AG04450 (cell line): ENCODE measurements around the gene SLC25A53. TPM values are rescaled to one million over a fixed set of nuclear protein-coding genes. Genes with fewer than 3 reads are reported as not detected.

ENCODE experiments used
- CTCF ChIA-PET: fragments of 300-600, 350-600 bp; formaldehyde crosslinking; extraction: SDS; loops from one replicate; lab custom pipeline; 2022; ENCODE audit warnings: antibody characterized with exemption, inconsistent platforms; lab: Charles Lee
- POLR2A ChIA-PET: fragments of 350-600 bp; formaldehyde crosslinking; extraction: SDS; loops from one replicate; lab custom pipeline; 2021; ENCODE audit warnings: antibody characterized with exemption, inconsistent platforms; lab: Yijun Ruan, JAX
- DNase-seq: peaks from one replicate; pipeline ENCODE4 v3.0.0-alpha.2; 2011; ENCODE audit warnings: low read depth, low spot score
- H3K27ac ChIP-seq: one replicate; pipeline ENCODE4 v1.5.1; 2012; ENCODE audit warnings: low read depth, low read length, control low read depth
- H3K27me3 ChIP-seq: one replicate; pipeline ENCODE4 v1.6.0; 2012; ENCODE audit warnings: low read length; ENCODE audit not compliant: control insufficient read depth, insufficient read depth
- H3K4me3 ChIP-seq: 2 replicates; pipeline ENCODE4 v1.5.1; 2011; ENCODE audit warnings: mild to moderate bottlenecking, low read depth, low read length, control low read depth
- H3K9me3 ChIP-seq: 2 replicates; pipeline ENCODE4 v1.5.1; 2012; ENCODE audit warnings: low read length; ENCODE audit not compliant: control insufficient read depth, insufficient read depth
- polyA plus RNA-seq: library from polyadenylated mRNA; depleted of rRNA; stranded (reverse); fragments of >200 nt; gene quantifications from 2 replicates; pipeline ENCODE4 v1.2.3, GENCODE V29; 2011
- TF ChIP-seq, protein P1 (sequence below): IDR thresholded peaks from 2 replicates; pipeline ENCODE4 v1.5.1; 2011; ENCODE audit warnings: low read depth, low read length, control low read depth, inconsistent platforms

The SLC25A53 gene
- polyA plus RNA-seq, 1 experiment: 5.6 TPM

DNA sequence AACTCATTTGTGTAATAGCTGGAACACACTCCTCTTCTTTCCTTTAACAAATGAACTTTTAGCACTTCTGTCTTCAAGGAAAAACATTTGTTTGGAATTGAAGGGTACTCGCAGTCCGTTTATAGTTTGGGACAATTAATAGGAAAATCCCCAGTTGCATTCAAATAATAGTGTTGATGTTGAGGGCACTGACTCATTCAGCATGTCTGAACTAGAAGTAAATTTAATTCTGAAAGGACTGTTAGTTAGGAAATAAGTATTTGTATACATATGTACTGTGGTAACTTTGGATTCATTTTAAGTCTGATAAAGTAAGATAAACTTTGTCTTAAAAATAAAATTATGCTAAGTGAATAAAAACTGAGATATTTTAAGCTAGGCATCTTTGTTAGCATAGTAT lies 36.7 kb upstream of the SLC25A53 start:
- Histone ChIP-seq H3K9me3 (no peaks in the 10 kb centered on the region), H3K27me3 (no peaks in the 10 kb centered on the region), H3K27ac (no peak overlapping the region), H3K4me3 (no peak overlapping the region)
- ChIA-PET POLR2A (no interaction called here), CTCF (interaction anchor here (1.1 to 1.3 kb wide), 2 partner anchors 28 to 143 kb away, joined by 3 to 4 read pairs; partner anchors contain the start of gene FAM199X)
- DNase-seq: no peak
- TF ChIP-seq, protein P1, sequence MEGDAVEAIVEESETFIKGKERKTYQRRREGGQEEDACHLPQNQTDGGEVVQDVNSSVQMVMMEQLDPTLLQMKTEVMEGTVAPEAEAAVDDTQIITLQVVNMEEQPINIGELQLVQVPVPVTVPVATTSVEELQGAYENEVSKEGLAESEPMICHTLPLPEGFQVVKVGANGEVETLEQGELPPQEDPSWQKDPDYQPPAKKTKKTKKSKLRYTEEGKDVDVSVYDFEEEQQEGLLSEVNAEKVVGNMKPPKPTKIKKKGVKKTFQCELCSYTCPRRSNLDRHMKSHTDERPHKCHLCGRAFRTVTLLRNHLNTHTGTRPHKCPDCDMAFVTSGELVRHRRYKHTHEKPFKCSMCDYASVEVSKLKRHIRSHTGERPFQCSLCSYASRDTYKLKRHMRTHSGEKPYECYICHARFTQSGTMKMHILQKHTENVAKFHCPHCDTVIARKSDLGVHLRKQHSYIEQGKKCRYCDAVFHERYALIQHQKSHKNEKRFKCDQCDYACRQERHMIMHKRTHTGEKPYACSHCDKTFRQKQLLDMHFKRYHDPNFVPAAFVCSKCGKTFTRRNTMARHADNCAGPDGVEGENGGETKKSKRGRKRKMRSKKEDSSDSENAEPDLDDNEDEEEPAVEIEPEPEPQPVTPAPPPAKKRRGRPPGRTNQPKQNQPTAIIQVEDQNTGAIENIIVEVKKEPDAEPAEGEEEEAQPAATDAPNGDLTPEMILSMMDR: no peak

DNA sequence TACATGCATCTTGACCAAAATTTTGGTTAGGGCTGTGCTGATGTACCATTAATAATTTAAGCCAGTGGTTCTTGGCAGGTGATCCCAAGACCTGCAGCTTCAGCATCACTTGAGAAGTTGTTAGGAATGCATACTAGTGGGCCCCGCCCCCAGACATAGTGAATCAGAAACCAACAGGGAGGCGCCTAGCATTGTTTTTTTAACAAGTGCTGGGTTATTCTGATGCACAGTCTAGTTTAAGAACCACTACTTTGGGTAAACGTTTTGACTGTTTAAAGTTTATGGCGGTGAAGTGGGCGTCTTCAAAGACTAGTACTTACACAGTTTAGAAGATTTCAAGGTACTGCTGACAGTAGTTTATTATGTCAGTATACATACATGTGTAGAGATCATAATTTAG lies 33.0 kb upstream of the SLC25A53 start:
- POLR2A ChIA-PET: no interaction called here
- no peak overlapping the region for H3K4me3 ChIP-seq
- TF ChIP-seq, protein P1: no peak
- no peak overlapping the region for H3K27ac ChIP-seq
- CTCF ChIA-PET: no interaction called here
- no peak for DNase-seq
- no peaks in the 10 kb centered on the region for H3K9me3 ChIP-seq
- H3K27me3 ChIP-seq: no peaks in the 10 kb centered on the region

DNA sequence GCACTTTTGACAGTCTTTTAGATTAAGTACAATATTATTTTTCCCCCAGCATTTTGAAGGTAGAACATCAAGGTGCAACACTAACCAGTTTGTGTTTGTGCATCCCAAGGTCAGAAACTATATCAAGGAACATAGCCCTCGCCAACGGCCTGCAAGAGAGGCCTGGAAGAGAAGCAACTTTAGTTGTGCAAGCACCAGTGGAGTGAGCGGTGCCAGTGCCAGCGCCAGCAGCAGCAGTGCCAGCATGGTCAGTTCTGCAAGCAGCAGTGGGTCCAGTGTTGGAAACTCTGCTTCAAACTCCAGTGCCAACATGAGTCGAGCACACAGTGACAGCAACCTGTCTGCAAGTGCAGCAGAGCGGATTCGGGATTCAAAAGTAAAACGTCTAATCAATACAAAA lies 31.1 kb upstream of the SLC25A53 start:
- H3K27ac ChIP-seq: no peak overlapping the region
- H3K9me3 ChIP-seq: no peaks in the 10 kb centered on the region
- ChIA-PET CTCF (no interaction called here), POLR2A (no interaction called here)
- H3K27me3 ChIP-seq: no peaks in the 10 kb centered on the region
- no peak for DNase-seq
- no peak overlapping the region for H3K4me3 ChIP-seq
- TF ChIP-seq, protein P1: no peak

DNA sequence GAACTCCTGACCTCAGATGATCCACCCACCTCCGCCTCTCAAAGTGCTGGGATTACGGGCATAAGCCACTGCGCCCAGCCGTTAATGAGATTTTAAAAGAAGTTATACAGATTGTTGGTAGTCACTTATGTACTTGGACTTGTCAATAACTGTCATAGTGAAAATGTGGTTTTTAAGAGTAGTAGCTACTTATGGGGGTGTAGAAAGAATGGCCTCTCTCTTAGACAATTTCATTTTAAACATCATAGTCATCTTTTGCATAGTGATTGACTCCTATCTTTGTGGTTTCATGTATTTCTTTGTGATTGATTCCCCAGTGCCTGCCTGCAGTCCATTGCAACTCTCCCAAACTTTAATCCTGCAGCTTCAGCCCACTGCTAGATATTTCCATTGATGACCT lies 26.9 kb upstream of the SLC25A53 start:
- TF ChIP-seq, protein P1: no peak
- Histone ChIP-seq H3K27me3 (no peaks in the 10 kb centered on the region), H3K4me3 (no peak overlapping the region), H3K9me3 (no peaks in the 10 kb centered on the region), H3K27ac (no peak overlapping the region)
- ChIA-PET CTCF (interaction anchor here (1.3 kb wide), 1 partner anchor 12 kb away, joined by 4 read pairs; no protein-coding TSS in a partner anchor), POLR2A (no interaction called here)
- DNase-seq: no peak

DNA sequence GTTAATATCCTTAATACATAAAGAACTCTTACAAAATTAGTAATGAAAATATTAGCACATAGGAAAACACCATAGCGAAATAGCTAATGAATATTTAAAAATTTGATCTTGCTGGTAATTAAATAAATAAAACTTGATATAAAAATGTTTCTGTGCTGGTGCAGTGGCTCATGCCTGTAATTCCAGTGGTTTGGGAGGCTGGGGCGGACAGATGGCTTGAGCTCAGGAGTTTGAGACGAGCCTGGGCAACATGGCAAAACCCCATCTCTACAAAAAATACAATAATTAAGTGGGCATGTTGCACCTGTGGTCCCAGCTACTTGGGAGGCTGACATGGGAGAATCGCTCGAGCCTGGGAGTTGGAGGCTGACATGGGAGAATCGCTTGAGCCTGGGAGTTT lies 17.0 kb upstream of the SLC25A53 start:
- CTCF ChIA-PET: interaction anchor here (1.1 to 1.8 kb wide), 2 partner anchors 22 to 38 kb away, joined by 3 to 10 read pairs; no protein-coding TSS in a partner anchor
- TF ChIP-seq, protein P1: no peak
- POLR2A ChIA-PET: no interaction called here
- Histone ChIP-seq H3K27ac (no peak overlapping the region), H3K4me3 (no peak overlapping the region), H3K27me3 (no peaks in the 10 kb centered on the region), H3K9me3 (no peaks in the 10 kb centered on the region)
- DNase-seq: no peak
